Body of pancreas (tissue), 4 donors: Measurements from ENCODE around the gene RNF215.

Experiments used
- CTCF ChIP-seq, 7 experiments: fragments of 450-650 bp in 4 of 7; fragments of 200-600 bp in 3 of 7; sonication (generic) in 3 of 7; IDR thresholded peaks; one replicate each; pipeline ENCODE4 v1.5.1; 2016 to 2019; ENCODE audit warnings: antibody characterized with exemption in 7 of 7
- POLR2A ChIP-seq, 3 donors: fragments of 450-650 bp; IDR thresholded peaks; one replicate each; pipeline ENCODE4 v1.6.1; 2016; ENCODE audit warnings: antibody characterized with exemption in 3 of 3, mild to moderate bottlenecking in 2 of 3

- TF ChIP-seq CTCF (IDR thresholded peaks at IDR 0.05) (no peak), POLR2A (IDR thresholded peaks at IDR 0.05) (no peak)
Measured at GRCh38 chr22:30381264-30381663, 5.9 kb downstream of the RNF215 start.
